NT2/D1 (cell line): Measurements from ENCODE around the gene KCNK18.

Source experiments
- DNase-seq: peaks from one replicate; pipeline ENCODE4 v3.0.0-alpha.2; 2011; ENCODE audit warnings: low read depth, low spot score
- H3K27me3 ChIP-seq: 2 replicates; pipeline ENCODE4 v1.6.0; 2011; ENCODE audit warnings: mild to moderate bottlenecking; ENCODE audit not compliant: insufficient read length, insufficient read depth
- H3K36me3 ChIP-seq: 2 replicates; pipeline ENCODE4 v1.6.1; 2011; ENCODE audit warnings: mild to moderate bottlenecking, low read length, mixed read lengths; ENCODE audit not compliant: insufficient read depth, insufficient read length
- H3K4me1 ChIP-seq: 2 replicates; pipeline ENCODE4 v1.5.1; 2011; ENCODE audit not compliant: insufficient read depth, insufficient read length
- H3K4me3 ChIP-seq: 2 replicates; pipeline ENCODE4 v1.5.1; 2011; ENCODE audit warnings: low read depth; ENCODE audit not compliant: insufficient read length
- H3K9ac ChIP-seq: 2 replicates; pipeline ENCODE4 v1.6.0; 2011; ENCODE audit warnings: low read depth; ENCODE audit not compliant: insufficient read length
- H3K9me3 ChIP-seq: 2 replicates; pipeline ENCODE4 v1.5.1; 2011; ENCODE audit warnings: mild to moderate bottlenecking, low read length; ENCODE audit not compliant: insufficient read depth
- SUZ12 ChIP-seq: IDR thresholded peaks from 2 replicates; pipeline ENCODE4 v1.6.1; 2011; ENCODE audit not compliant: insufficient read length, insufficient read depth; ENCODE audit errors: extremely low read depth
- YY1 ChIP-seq: IDR thresholded peaks from 2 replicates; pipeline ENCODE4 v1.6.1; 2011; ENCODE audit not compliant: insufficient read length, insufficient read depth
- ZNF274 ChIP-seq: IDR thresholded peaks from 2 replicates; pipeline ENCODE4 v1.6.1; 2011; ENCODE audit warnings: mild to moderate bottlenecking, low read depth, low read length

Gene KCNK18

DNA sequence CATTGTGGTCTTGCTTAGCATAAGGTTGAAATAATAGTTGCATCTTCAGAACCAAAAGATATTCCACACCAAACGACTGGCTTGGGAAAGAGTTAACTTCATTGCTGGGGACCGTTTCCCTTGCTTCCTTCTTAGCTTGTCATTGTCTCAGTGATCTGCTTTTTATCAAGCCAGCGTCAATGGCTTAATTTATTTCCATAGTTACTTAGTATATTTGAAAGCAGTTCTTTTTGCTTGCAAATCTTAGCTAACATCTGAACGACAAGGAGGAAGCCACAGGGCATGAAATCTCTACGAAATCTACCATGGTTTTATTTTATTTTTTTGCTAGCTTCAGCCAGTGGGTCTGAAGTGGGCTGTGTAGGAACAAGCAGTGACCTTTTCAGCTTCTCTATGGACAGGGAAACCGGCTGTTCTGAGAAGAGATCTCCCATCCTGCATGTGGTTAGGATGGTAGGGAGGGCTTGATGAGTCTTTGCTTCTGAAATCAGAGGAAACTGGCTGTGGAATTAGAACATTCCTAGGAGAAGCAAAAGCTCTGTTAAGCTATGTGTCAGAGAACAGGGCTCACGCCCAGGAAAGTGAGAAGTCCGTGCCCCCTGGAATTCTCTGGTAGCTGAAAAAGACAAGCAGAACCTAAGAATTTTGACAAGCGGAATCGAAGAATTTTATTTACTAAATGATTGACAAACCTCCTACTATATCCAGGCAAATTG is 51.6 kb downstream of the KCNK18 start:
- Histone ChIP-seq H3K27me3 (peaks cover 8% of the 10 kb centered on the region), H3K4me3 (no peak overlapping the region), H3K4me1 (peaks cover 2% of the 10 kb centered on the region), H3K36me3 (no peaks in the 10 kb centered on the region), H3K9me3 (no peaks in the 10 kb centered on the region), H3K9ac (no peak overlapping the region)
- no peak for TF ChIP-seq SUZ12
- DNase-seq, result no peak

DNA sequence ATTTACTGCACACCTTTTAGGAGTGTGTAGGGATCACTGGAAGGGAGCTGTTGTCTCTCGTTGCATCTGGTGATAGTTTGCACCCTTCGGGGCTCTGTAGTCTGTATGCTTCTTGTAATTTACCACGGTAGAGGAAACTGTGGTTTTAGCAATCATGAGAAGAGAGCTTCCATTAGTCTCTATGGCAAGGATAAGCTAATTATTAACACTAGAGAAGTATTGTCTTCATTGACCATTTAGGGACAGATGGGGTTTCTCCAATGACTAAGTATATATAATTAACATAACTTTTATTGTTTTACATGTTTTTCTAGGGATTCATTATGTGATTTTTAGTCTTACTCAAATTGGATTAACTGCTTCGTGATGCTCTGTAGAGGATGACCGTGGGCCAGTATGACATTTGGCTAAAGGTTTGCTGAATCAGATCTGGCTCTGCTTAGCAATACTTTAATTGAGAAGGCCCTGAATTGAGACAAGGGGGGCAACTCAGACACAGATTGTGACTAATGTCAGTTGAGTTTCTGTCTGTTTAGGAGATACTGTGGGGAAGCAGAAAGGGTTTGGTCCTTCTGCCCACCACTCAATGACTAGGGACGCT is 52.3 kb downstream of the KCNK18 start:
- Histone ChIP-seq H3K36me3 (no peaks in the 10 kb centered on the region), H3K27me3 (peaks cover 2% of the 10 kb centered on the region), H3K4me3 (no peak overlapping the region), H3K4me1 (peaks cover 2% of the 10 kb centered on the region), H3K9ac (no peak overlapping the region), H3K9me3 (no peaks in the 10 kb centered on the region)
- no peak for TF ChIP-seq ZNF274
- no peak for TF ChIP-seq SUZ12
- TF ChIP-seq YY1, result no peak
- DNase-seq, result no peak

DNA sequence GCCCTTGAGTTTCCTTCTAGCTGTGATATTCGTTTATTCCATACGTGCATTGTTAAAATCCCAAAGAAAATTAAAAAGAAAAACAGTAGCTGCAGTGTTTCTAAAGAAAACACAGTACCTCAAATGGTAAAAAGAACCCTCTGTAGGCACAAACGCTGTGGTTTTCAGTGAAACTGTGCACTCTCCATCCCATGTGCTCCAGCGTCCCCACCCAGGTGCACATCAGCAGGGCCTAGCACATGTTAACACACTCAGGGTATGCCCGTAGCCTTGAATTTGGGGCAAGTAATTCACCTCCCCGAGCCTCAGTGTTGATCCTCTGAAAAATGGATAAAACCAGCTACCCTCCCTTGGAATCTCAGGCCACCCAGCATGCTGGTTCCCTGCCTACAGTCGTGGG is 53.1 kb downstream of the KCNK18 start:
- no peaks in the 10 kb centered on the region for H3K9me3 ChIP-seq
- no peaks in the 10 kb centered on the region for H3K27me3 ChIP-seq
- TF ChIP-seq ZNF274 (no peak), SUZ12 (no peak), YY1 (no peak)
- H3K4me3 ChIP-seq, result no peak overlapping the region
- no peak for DNase-seq
- H3K36me3 ChIP-seq, result no peaks in the 10 kb centered on the region
- H3K4me1 ChIP-seq, result peaks cover 2% of the 10 kb centered on the region
- no peak overlapping the region for H3K9ac ChIP-seq

GRCh38 chr10:117253908-117254307 is 56.6 kb downstream of the KCNK18 start:
- DNase-seq, result no peak
- H3K4me1 ChIP-seq, result peaks cover 2% of the 10 kb centered on the region
- H3K9me3 ChIP-seq, result no peaks in the 10 kb centered on the region
- H3K4me3 ChIP-seq, result no peak overlapping the region
- H3K27me3 ChIP-seq, result no peaks in the 10 kb centered on the region
- H3K36me3 ChIP-seq, result no peaks in the 10 kb centered on the region
- no peak overlapping the region for H3K9ac ChIP-seq
- no peak for TF ChIP-seq ZNF274

- H3K4me1 ChIP-seq, result peaks cover 2% of the 10 kb centered on the region
- no peak for DNase-seq
- TF ChIP-seq ZNF274 (no peak), SUZ12 (no peak), YY1 (no peak)
- no peaks in the 10 kb centered on the region for H3K36me3 ChIP-seq
- no peaks in the 10 kb centered on the region for H3K9me3 ChIP-seq
- no peaks in the 10 kb centered on the region for H3K27me3 ChIP-seq
- no peak overlapping the region for H3K9ac ChIP-seq
- no peak overlapping the region for H3K4me3 ChIP-seq
Measured at GRCh38 chr10:117254338-117254737, 57.0 kb downstream of the KCNK18 start.

DNA sequence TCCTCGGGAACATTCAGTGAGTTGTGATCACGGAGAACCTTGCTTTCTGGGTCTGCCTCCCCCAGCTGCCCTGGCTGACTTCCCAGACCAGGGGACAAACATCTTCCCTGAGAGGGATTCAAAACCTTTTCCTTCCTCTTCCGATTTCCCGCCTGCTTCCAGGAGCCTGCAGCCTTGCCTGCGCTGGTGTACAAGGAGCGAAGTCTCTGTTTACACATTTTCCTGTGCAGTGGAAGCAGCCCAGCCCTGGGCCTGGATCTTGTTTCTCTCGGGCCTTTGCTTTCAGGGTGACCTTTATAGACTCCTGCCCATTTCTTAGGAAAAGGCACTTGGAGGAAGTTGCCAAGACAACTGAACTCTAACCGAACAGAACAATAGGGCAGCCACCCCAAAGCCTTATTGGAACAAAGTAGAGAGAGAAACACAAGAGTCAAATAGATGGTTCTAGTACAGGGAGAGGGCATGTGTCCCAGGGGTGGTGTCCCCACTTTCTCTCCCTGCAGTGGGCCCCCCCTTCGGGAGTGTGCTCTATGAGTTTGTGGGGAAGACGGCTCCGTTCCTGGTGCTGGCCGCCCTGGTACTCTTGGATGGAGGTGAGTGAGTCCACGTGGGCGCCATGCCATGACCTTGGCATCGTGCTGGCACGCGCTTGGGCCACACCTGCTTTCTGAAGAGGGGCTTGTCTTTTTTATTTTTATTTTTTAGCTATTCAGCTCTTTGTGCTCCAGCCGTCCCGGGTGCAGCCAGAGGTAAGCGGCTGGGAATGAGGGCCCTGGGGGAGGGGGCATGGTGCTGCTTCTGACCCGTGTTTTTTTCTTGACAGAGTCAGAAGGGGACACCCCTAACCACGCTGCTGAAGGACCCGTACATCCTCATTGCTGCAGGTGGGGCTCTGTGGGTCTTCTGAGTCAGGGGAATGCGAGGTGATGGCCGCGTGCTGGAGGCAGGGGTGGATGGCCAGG is 57.8 kb downstream of the KCNK18 start:
- Histone ChIP-seq H3K4me3 (no peak overlapping the region), H3K27me3 (no peaks in the 10 kb centered on the region), H3K4me1 (peaks cover 2% of the 10 kb centered on the region), H3K36me3 (no peaks in the 10 kb centered on the region), H3K9ac (no peak overlapping the region), H3K9me3 (no peaks in the 10 kb centered on the region)
- no peak for DNase-seq
- no peak for TF ChIP-seq YY1
- TF ChIP-seq SUZ12, result no peak
- TF ChIP-seq ZNF274, result no peak

DNA sequence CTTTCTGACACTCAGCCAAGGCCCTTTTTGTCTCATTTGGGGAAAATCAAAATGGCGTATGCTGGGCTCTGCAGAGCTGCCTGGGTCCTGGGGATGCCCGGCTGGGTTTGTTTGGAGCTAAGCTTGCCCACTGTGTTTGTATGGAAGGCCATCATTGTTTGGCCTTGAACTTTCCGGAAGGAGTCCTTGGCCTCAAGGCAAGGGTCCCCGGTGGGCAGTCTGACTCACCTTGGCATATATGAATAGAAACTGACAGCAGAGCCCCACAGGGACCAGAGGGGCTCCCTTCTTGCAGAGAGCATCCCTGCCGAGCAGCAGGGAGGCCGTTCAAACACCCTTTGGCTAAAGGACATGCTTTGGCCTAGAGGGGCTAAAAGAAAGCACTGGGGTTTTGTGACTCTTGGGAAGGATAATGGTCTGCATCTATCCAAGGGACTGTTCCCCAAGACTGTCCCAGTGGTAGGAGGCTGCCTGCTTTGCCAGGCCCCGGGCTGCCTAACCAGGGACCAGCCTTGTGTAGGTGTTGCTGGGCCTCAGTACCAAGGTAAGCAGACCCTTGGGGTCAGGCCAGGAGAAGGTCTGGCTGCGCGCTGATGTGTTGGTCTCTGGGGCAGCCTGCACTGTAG is 58.7 kb downstream of the KCNK18 start:
- H3K9ac ChIP-seq, result no peak overlapping the region
- DNase-seq, result no peak
- no peak overlapping the region for H3K4me3 ChIP-seq
- H3K36me3 ChIP-seq, result no peaks in the 10 kb centered on the region
- H3K27me3 ChIP-seq, result no peaks in the 10 kb centered on the region
- TF ChIP-seq YY1, result no peak
- no peaks in the 10 kb centered on the region for H3K4me1 ChIP-seq
- no peaks in the 10 kb centered on the region for H3K9me3 ChIP-seq
